Measurements from ENCODE around the gene FYN.
A peak's percentile ranks its signal among the peaks of the same experiment; 100 is the strongest.

The FYN gene

GRCh38 chr6:111884068-111884467 lies 10.8 kb upstream of the FYN start:
- no peak for DNase-seq (ENCODE audit: low read depth in 1 of 2, low spot score in 1 of 2)

- no peak for DNase-seq (ENCODE audit: low read depth in 1 of 2, low spot score in 1 of 2)
Measured at GRCh38 chr6:111880181-111880888, 7.1 kb upstream of the FYN start.

- DNase-seq (ENCODE audit: low read depth in 1 of 2, low spot score in 1 of 2): no peak
Measured at GRCh38 chr6:111875741-111876140, 2.5 kb upstream of the FYN start.

GRCh38 chr6:111874025-111874415 lies 768 bp upstream of the FYN start:
- no peak for DNase-seq (ENCODE audit: low read depth in 1 of 2, low spot score in 1 of 2)

- peak; percentile 23 to 61 for DNase-seq (ENCODE audit: low read depth in 1 of 2, low spot score in 1 of 2)
Measured at GRCh38 chr6:111872401-111873177, 663 bp downstream of the FYN start.

GRCh38 chr6:111871725-111872400 lies 1.4 kb downstream of the FYN start:
- DNase-seq (ENCODE audit: low read depth in 1 of 2, low spot score in 1 of 2): no peak

- no peak for DNase-seq (ENCODE audit: low read depth in 1 of 2, low spot score in 1 of 2)
Measured at GRCh38 chr6:111871207-111871606, 2.0 kb downstream of the FYN start.

- no peak for DNase-seq (ENCODE audit: low read depth in 1 of 2, low spot score in 1 of 2)
Measured at GRCh38 chr6:111870742-111871064, 2.5 kb downstream of the FYN start.

GRCh38 chr6:111870051-111870741 lies 3.1 kb downstream of the FYN start:
- DNase-seq (ENCODE audit: low read depth in 1 of 2, low spot score in 1 of 2): no peak

- DNase-seq (ENCODE audit: low read depth in 1 of 2, low spot score in 1 of 2): no peak
Measured at GRCh38 chr6:111866857-111867256, 6.4 kb downstream of the FYN start.

GRCh38 chr6:111865909-111866546 lies 7.2 kb downstream of the FYN start:
- no peak for DNase-seq (ENCODE audit: low read depth in 1 of 2, low spot score in 1 of 2)

GRCh38 chr6:111865049-111865585 lies 8.1 kb downstream of the FYN start:
- no peak for DNase-seq (ENCODE audit: low read depth in 1 of 2, low spot score in 1 of 2)

- no peak for DNase-seq (ENCODE audit: low read depth in 1 of 2, low spot score in 1 of 2)
Measured at GRCh38 chr6:111864138-111865048, 8.9 kb downstream of the FYN start.

- DNase-seq (ENCODE audit: low read depth in 1 of 2, low spot score in 1 of 2): no peak
Measured at GRCh38 chr6:111862741-111863140, 10.5 kb downstream of the FYN start.

GRCh38 chr6:111862314-111862713 lies 10.9 kb downstream of the FYN start:
- DNase-seq (ENCODE audit: low read depth in 1 of 2, low spot score in 1 of 2): no peak

- DNase-seq (ENCODE audit: low read depth in 1 of 2, low spot score in 1 of 2): no peak
Measured at GRCh38 chr6:111861431-111861885, 11.8 kb downstream of the FYN start.

- no peak for DNase-seq (ENCODE audit: low read depth in 1 of 2, low spot score in 1 of 2)
Measured at GRCh38 chr6:111858347-111858746, 14.9 kb downstream of the FYN start.

GRCh38 chr6:111857674-111858337 lies 15.4 kb downstream of the FYN start:
- no peak for DNase-seq (ENCODE audit: low read depth in 1 of 2, low spot score in 1 of 2)

GRCh38 chr6:111855753-111856152 lies 17.5 kb downstream of the FYN start:
- DNase-seq (ENCODE audit: low read depth in 1 of 2, low spot score in 1 of 2): no peak
